GM18870 (cell line): Measurements from ENCODE around the gene IGF2.

Source experiments
- ATAC-seq: cut with Tn5 transposase; IDR thresholded peaks from one replicate; pipeline ENCODE4 v1.9.1; 2021; ENCODE audit warnings: moderate library complexity; ENCODE audit not compliant: unreplicated experiment

The IGF2 gene

DNA sequence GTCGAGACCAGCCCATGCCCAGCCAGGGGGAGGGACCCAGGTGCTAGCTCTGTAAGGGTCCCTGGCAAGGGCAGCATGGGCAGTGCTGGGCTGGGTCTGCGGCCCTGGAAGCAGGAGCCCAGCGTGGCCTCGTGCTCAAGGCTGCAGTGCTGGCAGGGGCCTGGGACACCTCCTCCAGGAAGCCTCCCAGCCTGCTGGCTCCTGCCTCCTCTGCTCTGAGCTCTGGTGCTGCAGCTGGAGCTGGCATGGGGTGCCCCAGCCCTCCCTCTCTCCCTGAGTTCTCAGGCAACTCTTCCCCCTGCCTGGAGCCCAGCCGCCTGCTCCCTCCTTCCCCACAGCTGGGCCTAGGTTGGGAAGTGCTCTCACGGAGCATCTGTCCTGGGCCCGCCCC lies 15.0 kb upstream of the IGF2 start:
- ATAC-seq, result no peak

DNA sequence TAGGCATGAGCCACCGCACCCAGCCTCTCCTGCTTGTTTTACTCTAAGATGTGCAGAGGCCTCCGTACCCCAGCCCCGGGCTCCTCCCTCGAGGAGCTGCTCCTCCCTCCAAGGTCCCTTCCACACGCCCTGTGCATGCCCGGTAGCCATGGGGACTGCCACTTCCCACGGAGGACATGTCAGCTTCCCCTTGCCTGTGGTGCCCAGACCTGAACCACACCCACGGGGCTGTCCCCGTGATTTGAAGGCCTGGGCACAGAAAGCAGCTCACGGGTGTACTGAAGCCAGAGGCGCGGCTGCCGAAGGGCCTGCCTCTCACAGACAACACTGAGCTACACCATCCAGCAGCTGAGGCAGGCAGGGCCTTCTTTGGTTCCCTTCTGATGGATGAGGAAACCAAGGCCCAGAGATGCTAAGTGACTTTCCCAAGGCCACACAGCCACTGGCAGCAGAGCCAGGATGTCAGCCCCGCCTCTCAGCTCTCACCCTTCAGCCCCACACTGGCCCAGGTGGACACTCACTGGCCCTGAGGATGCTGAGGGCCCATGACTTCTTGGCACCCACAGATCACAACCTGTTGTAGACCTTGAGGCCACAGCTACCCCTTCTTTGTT lies 14.5 kb upstream of the IGF2 start:
- ATAC-seq, result no peak

DNA sequence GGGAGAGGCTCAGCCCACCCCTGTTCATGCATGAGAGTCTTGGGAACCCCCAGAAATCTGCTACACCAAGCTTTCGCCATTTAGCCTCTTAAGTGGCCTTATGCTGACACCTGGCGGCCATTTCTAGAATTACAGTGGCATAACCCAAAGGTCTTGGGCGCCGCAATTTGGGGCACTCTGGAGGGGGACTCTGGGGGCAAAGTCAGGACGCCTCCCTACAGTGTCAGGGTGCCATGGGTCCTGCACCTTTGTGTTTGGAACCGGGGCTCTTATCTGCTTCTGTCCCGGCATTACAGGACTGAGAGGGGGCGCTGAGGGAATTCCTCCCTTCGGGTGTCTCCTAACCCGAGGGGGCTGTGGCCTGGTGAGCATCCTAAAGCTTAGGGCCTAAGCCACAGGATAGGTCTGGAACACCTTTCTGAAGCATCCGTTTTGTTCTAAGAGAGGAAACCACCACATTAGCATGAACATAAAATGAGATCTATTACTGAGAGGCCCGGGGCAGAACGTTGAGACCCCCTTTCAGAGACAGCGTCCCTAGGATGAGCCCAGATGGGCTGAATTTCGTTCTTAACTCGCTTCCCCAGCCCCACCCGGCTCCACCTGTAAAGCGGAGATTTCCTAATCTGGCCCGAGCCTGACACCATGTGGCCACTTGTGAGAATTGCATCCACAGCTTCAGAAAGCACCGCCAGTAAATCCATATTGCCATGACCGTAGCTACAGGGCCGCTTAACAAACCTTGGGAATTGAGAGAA lies 12.5 kb upstream of the IGF2 start:
- ATAC-seq, result no peak

DNA sequence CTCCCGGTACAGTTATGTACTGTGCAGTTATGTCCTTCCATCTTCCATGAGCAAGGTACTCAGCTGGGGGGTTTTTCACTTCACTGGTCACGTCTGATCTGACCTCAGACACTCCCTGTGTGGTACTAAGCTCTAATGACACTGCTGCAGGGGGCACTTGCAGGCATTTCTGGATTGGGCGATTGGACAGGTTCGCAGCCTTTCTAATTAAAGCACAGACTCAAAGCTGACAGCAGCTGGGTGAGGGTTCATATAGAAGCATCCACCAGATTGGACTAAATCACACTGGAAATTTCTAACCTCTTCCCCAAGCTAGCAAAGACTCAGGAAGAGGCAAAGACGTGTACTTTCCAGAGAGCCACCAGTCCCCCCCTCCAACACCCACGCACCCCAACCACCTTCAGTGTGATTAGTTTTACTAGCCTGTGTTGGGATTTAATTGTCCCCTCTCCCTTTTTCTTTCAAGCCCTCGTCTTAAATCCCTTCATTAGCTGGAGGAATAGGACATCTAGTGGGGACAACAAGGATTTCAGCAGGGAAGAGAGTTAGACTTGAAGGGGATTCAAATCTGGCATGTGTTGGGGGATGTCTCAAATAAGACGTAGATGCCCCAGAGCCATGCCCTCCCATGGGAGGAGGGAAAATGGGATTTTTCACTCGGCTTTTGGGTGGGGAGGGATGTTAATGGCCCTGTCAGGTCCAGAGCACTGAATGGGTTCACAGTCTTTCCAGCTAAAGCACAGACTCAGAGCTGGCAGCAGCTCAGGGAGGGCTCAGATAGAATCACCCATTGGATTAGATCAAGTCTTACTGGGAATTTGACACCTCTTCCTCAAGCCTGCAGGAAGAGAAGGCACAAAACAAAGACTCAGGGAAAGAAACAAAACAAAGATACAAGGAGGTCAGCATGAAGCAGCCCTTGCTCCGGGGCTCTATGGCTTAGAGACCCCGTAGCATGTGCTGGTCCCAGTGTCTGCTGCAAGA lies 11.0 kb upstream of the IGF2 start:
- no peak for ATAC-seq

DNA sequence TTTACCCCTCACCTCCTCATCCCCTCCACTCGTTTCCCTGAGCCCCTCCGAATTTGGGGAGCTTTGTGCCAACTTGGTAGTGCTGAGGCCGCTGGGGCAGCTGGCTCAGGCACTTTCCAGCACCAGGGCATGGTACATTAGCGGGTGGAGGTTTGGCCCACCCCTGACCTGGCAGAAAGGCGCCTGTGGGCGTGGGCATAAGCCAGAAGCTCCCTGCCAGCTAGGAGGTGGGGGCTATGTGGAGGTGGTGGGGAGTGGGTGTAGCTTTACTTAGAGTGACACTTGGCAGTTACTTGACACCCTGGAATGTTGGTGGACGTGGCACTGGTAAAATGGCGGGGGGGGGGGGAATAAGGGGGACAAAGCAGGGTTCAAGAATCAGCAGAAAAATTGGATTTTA lies 10.3 kb upstream of the IGF2 start:
- no peak for ATAC-seq

DNA sequence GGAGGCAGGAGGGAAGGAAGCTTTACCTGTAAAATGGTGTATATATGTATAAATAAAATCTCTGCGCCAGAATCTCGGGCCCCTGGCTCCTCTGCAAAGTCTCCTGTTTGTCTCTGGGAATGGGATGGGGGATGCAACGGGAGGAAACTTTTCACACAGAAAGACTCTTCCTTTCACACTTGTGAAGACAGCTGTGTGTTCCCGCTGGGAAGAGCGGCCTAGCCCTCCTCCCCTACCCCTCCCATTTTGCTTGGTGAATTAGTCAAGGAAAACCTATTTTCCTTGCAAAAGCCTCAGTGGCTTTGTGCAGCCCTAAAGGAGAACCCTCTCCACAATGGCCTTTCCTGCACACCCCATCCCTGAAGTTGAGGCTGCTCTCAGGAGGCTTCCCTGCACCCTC lies 9.4 kb upstream of the IGF2 start:
- no peak for ATAC-seq

DNA sequence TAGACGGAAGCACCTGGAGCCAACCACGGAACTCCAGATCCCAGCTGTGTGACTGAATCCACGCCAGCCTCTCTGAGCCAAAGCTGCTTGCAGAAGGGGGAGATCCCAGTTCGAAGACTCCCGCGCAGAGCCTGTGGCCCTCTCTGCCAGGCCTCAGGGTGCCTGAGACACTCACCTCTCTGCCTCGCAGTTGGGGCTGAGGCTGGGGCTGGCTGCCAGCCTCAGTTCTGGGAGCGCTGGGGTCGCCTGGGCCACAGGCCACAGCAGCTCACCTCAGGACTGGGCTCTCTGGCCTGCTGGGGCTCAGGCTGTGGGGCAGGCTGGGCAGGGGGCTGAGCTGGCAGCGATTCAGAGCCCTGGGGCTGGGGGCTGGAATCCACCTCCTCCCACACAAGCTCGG lies 8.2 kb upstream of the IGF2 start:
- ATAC-seq, result no peak

DNA sequence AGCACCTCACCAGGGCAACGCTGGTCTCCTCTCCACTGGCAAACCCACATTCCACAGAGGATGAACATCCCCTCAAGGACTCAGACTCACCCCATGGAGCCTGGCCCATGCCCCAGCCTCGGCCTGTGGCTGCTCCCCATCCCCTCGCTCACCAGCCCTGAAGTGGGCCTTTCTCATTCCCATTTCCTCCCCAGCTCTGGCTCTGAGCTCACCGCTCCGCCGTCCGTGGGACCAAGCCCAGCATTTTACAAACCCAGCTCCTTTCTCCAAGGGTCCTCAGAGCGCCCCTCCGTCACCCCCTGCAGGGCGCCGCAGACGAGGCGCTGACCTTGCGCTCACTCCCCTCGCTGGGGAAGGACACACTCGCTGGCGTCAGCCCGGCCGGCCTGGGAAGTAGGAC lies 6.9 kb upstream of the IGF2 start:
- ATAC-seq, result no peak

DNA sequence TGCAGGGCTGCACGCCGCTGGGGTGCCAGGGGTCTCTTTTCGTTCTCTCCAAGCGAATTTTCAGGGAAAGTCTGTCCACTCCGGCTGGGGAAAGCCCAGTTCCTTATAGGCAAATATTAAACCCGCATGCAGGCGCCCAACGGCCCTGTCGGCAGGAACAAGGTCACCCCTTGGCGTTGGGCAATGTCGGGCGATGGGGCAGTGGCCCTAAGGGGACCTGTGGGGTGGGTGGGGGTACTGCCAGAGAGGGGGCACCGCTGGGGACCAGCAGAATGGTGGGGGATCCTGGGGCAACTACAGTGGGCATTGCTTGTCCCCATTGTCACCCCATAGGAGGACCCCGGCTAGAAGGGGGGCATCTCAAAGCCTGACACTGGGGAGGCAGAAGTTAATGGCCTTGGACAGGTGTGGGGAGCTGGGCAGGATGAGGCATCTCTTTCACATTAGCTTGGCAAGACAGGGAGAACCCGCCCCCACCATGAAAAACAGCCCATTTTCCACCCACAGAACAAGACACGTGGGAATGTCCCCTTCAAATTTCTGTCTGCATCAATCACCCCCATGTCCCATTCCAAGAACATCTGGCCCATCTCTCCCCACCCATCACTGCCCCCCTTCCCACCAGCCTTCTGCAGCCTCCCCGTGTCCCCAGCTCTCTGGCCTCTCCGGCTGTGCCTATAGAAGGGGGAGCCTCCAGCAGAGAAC lies 5.5 kb upstream of the IGF2 start:
- no peak for ATAC-seq

DNA sequence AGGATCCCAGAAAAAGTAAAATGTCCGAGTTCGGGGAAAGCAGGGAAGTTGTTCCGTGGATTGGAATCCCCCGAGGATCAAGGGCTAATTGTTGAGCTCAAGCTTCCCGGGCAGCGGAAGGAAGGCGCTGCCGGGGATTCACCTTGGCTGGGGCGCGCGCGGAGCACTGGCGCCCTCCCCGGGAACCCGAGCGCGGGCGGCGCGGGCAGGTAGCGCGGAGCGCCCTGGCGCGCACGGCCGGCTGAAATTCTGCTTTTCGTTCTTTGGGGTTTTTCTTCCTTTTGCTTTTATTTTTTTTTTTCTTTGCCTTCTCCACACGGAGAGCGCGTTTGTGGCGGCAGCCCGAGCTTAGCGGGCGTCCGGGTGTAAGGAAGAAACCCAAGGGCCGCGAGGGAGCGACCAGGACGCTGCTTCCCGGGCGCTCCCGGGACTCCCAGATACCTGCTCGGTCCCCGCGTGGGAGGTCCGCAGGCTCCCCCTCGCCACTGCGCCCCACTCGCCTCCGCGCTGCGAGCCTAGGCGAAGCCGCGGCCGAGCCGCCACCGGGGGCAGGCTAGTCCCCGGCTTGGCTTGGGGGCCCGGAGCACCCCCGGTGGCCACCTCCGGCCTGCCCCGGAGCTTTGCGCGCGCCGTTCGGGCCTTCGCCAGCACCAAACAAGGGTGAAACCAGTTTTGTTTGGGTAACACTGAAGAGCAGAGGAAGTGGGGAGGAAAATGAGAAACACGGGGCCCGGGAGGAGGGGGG lies 4.8 kb upstream of the IGF2 start:
- no peak for ATAC-seq

DNA sequence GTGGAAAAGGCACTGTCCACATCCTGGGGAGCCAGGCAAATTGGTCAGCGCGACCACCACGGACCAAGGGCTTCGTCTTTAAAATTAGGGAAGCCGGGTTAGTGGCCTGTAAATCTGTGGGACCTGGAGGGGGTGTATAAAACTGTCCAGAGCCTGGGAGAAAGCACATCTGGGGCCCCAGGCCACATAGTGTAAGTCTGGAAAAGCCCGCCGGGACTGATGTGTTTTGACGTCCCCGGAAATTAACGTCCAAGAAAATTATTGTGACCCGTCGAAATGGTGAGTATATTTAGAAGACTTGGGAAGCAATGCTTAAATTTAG lies 4.2 kb upstream of the IGF2 start:
- ATAC-seq, result no peak

DNA sequence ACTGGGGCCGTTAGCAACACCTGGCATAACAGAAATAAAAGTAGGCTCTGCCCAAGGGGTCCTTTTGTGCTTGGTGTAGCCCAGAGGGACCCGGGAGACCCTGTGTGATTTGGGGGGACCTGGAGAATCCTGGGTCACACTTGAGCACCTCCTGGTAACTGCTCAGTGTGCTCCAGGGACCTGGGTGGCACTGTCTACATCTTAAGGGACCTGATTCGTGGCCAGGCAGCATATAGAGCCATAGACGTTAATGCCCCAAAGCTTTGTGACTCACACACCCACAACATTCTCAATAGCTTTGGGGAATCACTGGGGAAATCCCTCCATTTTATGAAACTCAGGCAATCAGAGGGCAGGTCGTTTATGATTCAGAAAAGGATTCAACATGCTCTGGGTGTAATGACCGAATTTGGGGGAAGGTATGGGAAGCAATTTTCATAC lies 3.6 kb upstream of the IGF2 start:
- no peak for ATAC-seq

DNA sequence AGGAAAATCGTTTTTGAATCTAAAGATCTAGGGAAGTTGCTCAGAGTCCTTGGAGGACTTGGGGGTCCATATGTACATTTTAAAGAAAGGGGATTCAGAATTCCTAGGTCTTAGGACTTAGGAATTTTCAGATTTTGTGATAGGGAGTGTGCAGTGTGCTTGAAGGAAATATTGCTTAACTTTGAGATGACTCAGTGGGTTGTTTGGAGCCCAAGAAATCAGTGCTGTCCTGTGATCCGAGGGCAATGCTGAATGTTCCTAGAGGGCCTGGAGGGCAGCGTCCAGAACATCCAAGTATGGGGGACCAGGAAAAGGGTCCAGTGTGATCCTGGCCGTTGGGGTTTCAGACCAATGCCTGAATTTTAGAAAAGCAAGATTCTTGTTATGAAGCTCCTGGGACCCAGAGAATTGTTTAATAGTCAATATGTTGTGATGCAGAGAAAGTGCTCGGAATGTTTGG lies 3.1 kb upstream of the IGF2 start:
- ATAC-seq, result no peak

DNA sequence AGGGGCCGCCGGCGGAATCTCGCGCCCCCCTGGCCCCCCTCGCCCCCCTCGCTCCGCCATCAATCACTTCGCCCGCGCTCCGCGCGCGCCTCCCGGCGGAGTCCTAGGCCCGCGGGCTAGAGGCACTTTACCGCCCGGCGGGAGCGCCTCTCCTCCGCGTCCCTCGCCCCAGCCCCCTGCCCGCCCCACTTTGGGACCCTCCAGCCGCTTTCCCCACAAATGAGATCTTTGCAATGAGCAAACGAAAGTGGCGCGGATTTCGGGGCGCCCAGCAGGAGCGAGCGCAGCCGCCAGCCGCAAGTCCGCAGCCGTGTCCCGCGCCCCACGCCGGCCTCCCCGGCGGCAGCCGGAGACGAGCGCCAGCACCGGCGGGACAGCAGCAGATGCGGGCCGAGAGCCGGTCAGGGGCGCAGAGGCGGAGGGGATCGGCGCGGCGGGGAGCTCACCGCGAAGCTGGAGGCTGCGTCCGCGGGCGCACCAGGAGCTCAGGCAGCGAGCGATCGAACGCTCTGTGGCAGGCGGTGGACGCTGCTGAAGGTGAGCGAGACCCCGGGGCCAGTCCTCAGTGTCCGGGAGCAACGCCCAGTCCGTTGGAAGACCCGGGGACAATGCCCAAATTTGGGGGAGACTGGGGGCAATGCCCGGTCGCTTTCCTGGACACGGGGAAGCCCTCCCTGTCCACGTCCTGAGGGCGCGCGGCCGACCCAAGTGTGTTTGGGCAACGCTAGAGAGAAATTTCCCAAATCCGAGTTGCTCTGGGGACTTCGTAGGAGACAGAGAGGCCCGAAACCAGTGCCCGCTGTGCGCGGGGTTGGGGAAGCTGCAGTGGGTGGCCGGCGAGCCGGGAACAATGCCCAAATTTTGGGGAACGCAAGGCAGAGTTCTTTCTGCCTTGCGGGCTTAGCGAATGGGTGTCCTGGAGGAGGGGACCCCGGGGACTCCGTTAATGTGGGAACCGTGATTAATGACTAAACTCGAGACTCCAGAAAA lies 1.5 kb upstream of the IGF2 start:
- no peak for ATAC-seq

DNA sequence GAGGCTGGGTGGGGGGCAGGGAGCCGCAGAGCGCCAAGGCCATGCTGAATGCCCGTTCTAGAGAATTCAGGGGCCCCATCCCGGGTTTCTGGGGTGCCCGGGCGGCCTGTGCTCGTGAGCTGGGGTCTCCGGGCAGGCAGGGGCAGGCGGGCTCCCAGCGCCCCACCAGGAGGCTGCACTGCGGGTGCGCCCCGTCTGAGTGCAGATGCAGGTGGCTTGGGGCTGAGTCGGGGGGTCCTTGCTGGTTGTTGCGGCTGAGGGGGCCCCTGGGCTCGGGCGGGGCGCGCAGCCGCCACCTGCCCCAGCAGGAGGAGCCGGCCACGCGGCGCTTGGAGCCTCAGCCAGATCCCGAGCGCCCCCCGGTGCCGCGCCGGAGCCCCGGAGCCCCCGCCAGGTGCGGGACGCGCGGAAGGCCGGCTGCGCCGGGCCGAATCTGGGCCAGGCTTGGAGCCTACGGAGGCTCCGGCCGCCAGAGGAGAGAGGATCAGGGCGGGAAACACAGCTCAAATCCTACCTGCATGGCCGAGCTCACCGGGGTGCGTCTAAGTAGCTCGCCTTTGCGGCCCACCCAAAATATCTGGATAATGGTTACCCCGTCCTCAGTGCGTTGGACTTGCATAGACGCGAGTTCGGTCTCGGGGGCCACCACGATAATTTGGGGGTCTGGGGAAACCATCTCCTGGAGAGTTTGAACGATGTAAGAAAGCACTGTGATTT lies 590 bp upstream of the IGF2 start:
- ATAC-seq, result no peak

DNA sequence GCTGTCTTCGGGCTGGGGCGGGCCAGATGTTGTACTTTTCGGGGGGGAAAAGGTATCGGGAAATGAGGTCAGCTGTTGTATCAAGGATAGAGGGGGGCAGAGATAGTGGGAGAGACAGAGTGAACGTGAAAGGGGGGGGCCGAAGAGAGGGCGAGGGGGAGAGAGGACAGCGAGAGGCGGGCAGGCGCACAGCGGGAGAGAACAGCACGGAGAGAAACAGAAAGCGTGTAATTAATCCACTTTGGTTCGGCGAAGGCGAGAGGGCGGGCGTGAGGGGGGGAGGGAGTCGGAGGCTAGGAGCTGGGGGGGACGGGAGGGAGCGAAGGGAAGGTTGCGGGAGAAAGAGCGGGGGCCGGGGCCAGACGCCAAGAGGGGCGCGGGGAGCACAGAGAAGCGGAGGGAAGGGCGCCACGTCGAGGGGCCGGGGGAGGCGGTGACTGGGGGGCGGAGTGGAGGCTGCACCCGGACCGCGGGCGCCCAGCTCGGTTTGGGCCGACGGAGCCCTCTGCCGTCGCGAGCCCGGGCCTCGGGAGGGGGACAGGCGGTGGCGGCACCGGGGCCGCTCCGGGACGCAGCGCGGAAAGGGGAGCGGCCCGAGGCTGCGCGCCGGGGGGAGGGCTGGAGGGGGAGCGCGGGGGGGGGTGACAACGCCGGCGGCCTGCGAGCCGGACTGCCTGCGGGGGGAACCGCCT lies 612 bp downstream of the IGF2 start:
- ATAC-seq, result no peak

DNA sequence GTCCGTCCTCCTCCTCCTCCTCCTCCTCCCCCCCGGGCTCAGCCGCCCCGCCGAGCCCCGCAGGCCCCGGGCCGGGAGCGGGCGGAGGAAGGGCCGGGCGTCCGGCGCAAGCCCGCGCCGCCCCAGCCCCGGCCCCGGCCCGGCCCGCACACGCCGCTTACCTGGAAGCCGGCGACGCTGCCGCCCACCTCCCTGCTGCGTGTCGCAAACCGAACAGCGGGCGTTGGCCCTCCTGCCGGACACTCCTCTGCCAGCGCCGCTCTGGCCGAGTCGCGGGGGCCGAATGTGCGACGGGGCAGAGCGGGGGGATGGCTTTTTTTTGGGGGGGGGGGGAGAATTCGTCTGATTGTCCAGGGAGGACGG lies 1.1 kb downstream of the IGF2 start:
- no peak for ATAC-seq
